Right forelimb (tissue), 1 donor: Measurements from ENCODE around the gene FIBCD1.

Experiments
- DNase-seq: peaks from one replicate; pipeline ENCODE4 v3.0.0-alpha.2; 2018

The FIBCD1 gene, protein sequence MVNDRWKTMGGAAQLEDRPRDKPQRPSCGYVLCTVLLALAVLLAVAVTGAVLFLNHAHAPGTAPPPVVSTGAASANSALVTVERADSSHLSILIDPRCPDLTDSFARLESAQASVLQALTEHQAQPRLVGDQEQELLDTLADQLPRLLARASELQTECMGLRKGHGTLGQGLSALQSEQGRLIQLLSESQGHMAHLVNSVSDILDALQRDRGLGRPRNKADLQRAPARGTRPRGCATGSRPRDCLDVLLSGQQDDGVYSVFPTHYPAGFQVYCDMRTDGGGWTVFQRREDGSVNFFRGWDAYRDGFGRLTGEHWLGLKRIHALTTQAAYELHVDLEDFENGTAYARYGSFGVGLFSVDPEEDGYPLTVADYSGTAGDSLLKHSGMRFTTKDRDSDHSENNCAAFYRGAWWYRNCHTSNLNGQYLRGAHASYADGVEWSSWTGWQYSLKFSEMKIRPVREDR

DNA sequence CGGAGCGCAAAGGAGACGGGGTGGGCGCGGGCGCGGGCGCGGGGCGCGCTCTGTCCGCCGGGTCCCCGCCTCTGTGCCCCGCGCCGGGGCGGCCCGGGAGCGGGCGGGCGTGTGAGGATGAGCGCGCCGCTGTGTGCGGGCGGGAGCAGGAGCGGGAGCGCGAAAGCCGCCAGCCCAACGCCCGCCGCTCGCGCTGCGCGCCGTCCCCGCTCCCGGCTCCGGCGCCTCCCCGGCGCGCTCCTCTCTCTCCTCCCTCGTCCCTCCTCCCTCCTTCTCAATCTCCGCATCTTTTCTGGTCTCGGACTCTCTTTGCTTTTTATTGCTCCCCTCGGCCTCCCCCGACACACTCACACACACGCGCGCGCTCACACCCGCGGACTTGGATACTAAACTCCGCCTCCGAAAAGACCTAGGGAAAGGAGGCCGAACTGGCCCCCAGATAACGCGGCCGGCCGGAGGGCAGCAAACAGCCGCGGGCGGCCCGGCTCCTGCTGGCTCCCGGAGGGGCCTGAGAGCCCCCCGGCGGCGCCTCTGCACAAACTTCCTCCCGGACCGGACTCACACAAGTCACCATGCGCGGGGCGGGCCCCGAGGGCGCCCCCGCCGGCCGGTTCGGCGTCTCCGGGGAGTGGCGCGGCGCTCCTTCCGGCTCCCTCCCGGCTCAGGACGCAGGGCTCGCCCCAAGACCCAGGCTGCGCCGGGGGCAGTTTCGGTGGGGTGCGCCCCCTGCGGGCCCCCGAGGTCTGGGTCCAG is at the start of gene FIBCD1:
FIBCD1 (minus strand) TSS at position 596 of the 753 bp plus-strand sequence. CDS start 640 bp downstream, outside the sequence.
- no peak for DNase-seq

- DNase-seq, result no peak
Measured at GRCh38 chr9:130988400-130988747, 49.3 kb upstream of the FIBCD1 start.

DNA sequence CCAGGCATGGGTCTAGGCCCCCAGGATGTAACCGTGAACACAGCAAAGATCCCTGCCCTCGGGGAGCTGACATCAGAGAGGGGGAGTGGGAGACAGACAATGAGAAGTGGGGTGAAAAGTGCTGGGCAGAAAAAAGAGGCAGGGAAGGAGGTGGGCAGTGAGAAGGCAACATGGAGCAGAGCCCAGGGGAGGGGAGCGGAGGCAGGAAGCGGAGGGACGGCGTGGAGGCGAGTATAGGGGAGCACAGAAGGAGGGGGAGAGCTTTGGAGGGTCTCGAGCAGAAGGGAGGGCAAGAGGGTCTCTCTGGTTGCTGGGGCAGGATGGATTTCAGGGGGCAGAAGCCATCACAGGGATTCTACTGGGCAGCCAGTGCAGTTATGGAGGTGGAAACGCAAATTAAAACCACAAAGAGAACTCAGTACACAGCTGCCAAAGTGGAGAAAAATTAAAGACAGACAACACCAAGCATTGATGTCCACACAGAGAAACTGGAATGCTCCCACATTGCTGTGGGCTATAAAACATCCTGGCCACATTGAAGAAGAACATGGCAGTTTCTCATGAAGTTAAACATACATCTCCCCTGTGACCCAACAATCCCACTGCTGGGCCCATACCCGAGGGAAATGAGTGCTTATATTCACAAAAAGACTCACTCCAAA is 48.8 kb upstream of the FIBCD1 start:
- DNase-seq, result no peak

DNA sequence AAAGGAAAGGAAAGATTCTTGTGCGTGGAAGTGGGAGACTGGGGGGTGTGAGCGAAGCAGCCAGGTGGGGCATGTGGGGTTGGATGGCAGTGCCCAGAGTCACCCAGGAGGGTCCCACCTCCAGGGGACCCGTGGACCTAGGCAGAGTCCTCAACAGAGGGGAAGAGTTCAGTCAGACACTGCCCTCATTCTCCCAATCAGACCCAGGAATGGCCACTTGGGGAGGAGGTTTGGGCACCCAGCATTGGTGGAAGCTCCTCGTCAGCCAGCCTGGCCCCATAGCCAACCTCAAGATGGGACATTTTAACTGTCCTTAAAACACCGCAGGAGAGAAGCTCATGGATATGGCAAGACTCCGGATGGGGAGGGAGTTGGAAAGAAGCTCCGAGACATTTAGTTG is 48.0 kb upstream of the FIBCD1 start:
- DNase-seq, result no peak

- DNase-seq, result no peak
Measured at GRCh38 chr9:130986356-130986965, 47.4 kb upstream of the FIBCD1 start.

DNA sequence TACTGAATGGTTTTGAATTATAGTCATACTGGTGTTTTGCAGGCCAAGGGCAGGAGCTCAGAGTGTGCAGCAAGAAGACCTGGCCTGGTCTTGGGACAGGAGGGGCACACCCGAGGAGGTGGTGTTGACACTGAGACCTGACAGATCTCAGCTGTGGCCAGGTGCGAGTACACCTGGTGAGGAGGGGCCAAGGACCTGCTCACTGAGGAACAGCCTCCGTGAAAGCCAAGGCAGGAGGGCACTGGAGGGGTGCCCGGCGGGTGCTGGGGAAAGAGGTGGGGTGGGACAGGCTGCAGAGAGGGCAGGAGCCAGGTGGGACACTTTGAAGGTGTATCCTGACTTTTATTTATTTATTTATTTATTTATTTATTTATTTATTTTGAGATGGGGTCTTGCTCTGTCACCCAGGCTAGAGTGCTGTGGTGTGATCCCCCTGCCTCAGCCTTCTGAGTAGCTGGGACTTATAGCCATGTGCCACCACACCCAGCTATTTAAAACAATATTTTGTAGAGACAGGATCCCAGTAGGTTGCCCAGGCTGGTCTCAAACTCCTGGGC is 46.6 kb upstream of the FIBCD1 start:
- no peak for DNase-seq

GRCh38 chr9:130985029-130985428 is 46.0 kb upstream of the FIBCD1 start:
- no peak for DNase-seq

- DNase-seq, result no peak
Measured at GRCh38 chr9:130984521-130984920, 45.5 kb upstream of the FIBCD1 start.

- no peak for DNase-seq
Measured at GRCh38 chr9:130983970-130984369, 44.9 kb upstream of the FIBCD1 start.

- DNase-seq, result no peak
Measured at GRCh38 chr9:130983359-130983670, 44.3 kb upstream of the FIBCD1 start.

DNA sequence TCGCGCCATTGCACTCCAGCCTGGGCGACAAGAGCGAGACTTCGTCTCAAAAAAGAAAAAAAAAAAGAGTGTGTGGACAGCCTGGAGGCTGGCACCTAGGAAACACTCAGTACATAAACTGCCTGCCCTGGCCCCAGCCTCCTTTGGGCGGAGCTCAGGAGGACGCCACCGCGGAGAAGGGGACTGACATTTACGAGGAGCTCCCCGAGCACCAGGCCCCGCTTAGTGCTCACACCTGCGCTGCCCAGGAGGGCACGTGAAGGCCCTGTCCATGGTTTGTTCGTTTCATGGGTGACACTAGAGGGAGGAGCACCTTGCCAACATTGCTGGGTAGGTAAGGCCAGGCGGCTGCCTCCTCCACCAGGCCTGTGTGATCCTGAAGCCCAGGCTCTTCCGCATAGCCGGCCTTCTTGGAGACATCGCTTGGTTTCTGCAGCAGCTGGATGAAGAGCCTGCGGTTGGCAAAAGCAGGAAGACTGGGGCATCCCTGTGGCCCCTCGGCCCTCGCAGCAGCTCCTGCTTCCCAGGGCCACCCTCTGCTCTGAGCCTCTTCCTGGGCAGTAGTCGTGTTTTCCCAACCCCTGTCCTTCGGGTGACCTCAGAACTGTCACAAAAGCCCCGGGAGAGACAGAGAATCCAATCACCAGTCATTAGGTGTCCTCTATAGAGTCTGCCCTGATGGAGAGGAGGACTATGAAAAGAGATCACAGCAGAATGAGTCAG is 43.8 kb upstream of the FIBCD1 start:
- DNase-seq, result no peak

DNA sequence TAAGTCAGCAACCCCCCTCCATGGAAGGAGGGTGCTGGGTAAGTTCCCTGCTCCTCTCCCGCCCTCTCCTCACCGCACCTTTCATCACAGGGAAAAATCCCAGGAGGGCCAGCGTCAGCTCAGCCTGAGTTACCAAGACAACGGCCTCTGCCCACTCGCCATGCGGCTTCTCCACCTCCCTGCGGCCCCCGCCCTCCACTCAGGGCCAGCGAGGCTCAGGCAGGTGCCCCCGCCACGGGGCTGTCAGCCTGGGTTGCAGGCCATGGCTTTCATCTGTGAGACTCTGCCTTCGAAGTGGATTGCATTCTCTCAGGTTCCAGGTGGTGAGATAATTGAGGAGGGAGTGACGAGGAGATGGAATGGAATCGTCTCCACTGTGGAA is 42.7 kb upstream of the FIBCD1 start:
- DNase-seq, result no peak

- no peak for DNase-seq
Measured at GRCh38 chr9:130981002-130981755, 42.1 kb upstream of the FIBCD1 start.

- no peak for DNase-seq
Measured at GRCh38 chr9:130980526-130980925, 41.5 kb upstream of the FIBCD1 start.

DNA sequence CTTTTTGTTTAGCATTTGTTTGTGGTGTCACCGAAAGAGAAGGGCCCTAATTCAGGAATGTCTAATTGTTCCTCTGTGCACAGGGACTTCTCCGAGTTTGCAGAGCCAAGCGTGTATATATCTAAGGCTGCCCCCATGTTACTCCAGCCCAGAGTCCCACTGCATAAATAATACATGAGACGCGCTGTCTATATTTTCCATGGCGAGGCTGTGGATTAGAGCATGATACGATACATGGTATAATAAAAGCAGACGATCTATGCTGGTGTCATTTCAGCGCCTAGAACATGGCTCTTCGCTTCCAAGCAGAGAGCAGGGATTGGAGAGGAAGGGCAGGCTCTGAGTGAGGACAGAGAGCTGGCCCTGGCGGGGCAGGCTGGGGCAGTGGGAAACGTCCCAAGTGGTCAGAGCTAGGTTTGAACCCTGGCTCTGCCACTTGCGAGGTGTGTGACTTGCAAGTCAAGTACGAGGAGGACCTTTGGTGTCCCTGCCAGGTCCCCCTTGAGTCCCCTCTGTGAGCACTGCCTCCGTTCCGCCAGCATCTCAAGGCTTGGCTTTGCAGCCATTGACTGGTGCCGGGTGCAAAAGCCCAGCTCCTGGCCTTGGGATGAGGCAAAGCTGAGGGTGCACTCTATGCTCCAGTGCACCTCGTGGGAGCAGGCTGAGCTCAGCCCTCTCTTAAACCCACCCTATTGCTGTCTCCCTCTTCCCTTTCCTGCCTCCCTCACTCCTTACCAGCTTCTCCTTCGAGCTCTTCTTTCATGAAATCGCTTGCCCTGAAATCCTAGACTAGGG is 40.7 kb upstream of the FIBCD1 start:
- DNase-seq, result no peak

DNA sequence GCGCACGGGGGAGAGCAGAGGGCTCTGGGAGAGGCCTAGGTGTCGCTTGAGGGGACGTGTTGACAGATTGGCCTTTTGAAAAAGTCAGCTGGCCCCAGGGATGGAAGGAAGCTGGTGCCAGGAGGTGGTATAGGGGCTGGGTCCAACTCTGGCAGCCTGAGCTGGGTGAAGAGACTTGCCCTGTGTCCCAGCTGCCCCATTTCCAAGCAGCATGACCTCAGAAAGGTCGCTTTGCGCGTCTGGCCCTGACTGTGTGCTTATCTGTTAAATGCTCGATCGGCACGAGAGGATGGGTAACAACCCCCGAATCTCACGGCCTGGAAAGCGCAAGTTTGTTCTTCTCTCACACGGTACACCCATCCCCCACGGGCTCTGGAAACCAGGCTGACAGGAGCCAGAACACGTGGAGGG is 38.8 kb upstream of the FIBCD1 start:
- no peak for DNase-seq

GRCh38 chr9:130975932-130976841 is 37.1 kb upstream of the FIBCD1 start:
- DNase-seq, result no peak

DNA sequence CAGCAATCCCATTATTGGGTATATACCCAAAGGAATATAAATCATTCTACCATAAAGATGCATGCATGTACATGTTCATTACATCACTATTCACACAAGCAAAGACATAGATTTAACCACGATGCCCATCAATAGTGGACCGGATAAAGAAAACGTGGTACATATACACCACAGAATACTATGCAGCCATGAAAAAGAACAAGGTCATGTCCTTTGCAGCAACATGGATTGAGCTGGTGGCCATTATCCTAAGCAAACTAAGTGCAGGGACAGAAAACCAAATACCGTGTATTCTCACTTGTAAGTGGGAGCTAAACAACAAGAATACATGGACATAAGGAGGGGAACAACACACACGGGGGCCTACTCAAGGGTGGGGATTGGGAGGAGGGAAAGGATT is 36.1 kb upstream of the FIBCD1 start:
- no peak for DNase-seq

- DNase-seq, result no peak
Measured at GRCh38 chr9:130974697-130975096, 35.6 kb upstream of the FIBCD1 start.
